Glutamatergic neuron (in vitro differentiated cells): Measurements from ENCODE around the gene DMBX1. TPM values are rescaled to one million over a fixed set of nuclear protein-coding genes. Genes with fewer than 3 reads are reported as not detected.

Source experiments
- DNase-seq: peaks from one replicate; pipeline ENCODE4 v3.0.0; 2022
- H3K27ac Mint-ChIP-seq: one replicate; pipeline ENCODE4 v1.8.0; 2020; ENCODE audit warnings: mild to moderate bottlenecking, mixed read lengths, inconsistent platforms; ENCODE audit not compliant: unreplicated experiment
- H3K27me3 Mint-ChIP-seq: one replicate; pipeline ENCODE4 v1.8.0; 2020; ENCODE audit warnings: mild to moderate bottlenecking, moderate library complexity, mixed read lengths, inconsistent platforms; ENCODE audit not compliant: unreplicated experiment
- H3K36me3 Mint-ChIP-seq: one replicate; pipeline ENCODE4 v1.8.0; 2020; ENCODE audit warnings: mild to moderate bottlenecking, mixed read lengths, inconsistent platforms; ENCODE audit not compliant: unreplicated experiment
- H3K4me1 Mint-ChIP-seq: one replicate; pipeline ENCODE4 v1.8.0; 2020; ENCODE audit warnings: mild to moderate bottlenecking, low read depth, mixed read lengths, inconsistent platforms; ENCODE audit not compliant: unreplicated experiment
- H3K4me3 Mint-ChIP-seq: one replicate; pipeline ENCODE4 v1.8.0; 2020; ENCODE audit warnings: mild to moderate bottlenecking, mixed read lengths, inconsistent platforms; ENCODE audit not compliant: unreplicated experiment
- H3K9me3 Mint-ChIP-seq: one replicate; pipeline ENCODE4 v1.8.0; 2020; ENCODE audit warnings: mild to moderate bottlenecking, moderate library complexity, mixed read lengths, inconsistent platforms; ENCODE audit not compliant: unreplicated experiment
- CTCF ChIP-seq: fragments of 200-600 bp; sonication (generic); IDR thresholded peaks from one replicate; pipeline ENCODE4 v1.5.0; 2021; ENCODE audit not compliant: partially characterized antibody, unreplicated experiment
- total RNA-seq: library from RNA; stranded (reverse); fragmentation: NEBNext Ultra II Directional; extraction: Animal tissue kit (Norgen Biotek cat#: 25700); gene quantifications from one replicate; pipeline ENCODE4 v1.2.1, GENCODE V29; 2021; ENCODE audit not compliant: unreplicated experiment

Gene DMBX1
- total RNA-seq, 1 donor from 2014 or later: not detected

GRCh38 chr1:46497665-46498064 is 8.0 kb downstream of the DMBX1 start:
- H3K4me3 Mint-ChIP-seq: no peak overlapping the region
- no peak overlapping the region for H3K27ac Mint-ChIP-seq

GRCh38 chr1:46501528-46501927 is 11.9 kb downstream of the DMBX1 start:
- H3K4me3 Mint-ChIP-seq: no peak overlapping the region
- H3K36me3 Mint-ChIP-seq: peaks cover 14% of the 10 kb centered on the region
- TF ChIP-seq CTCF: no peak
- H3K27me3 Mint-ChIP-seq: peaks cover 14% of the 10 kb centered on the region
- H3K27ac Mint-ChIP-seq: no peak overlapping the region
- H3K9me3 Mint-ChIP-seq: peaks cover 5% of the 10 kb centered on the region
- no peak for DNase-seq
- H3K4me1 Mint-ChIP-seq: no peaks in the 10 kb centered on the region

More at GRCh38 chr1:46497665-46498064, 8.0 kb downstream of the DMBX1 start:
- DNase-seq: no peak
- peaks cover 4% of the 10 kb centered on the region for H3K9me3 Mint-ChIP-seq
- peaks cover 25% of the 10 kb centered on the region for H3K36me3 Mint-ChIP-seq
- H3K27me3 Mint-ChIP-seq: peaks cover 38% of the 10 kb centered on the region
- no peak for TF ChIP-seq CTCF
- no peaks in the 10 kb centered on the region for H3K4me1 Mint-ChIP-seq

GRCh38 chr1:46503421-46503820 is 13.8 kb downstream of the DMBX1 start:
- Mint-ChIP-seq H3K36me3 (peaks cover 4% of the 10 kb centered on the region), H3K4me3 (no peak overlapping the region), H3K27ac (no peak overlapping the region), H3K4me1 (no peaks in the 10 kb centered on the region), H3K27me3 (peaks cover 12% of the 10 kb centered on the region), H3K9me3 (peaks cover 5% of the 10 kb centered on the region)
- TF ChIP-seq CTCF: no peak
- no peak for DNase-seq

- Mint-ChIP-seq H3K4me3 (no peak overlapping the region), H3K4me1 (no peaks in the 10 kb centered on the region), H3K36me3 (no peaks in the 10 kb centered on the region), H3K27me3 (peaks cover 9% of the 10 kb centered on the region), H3K27ac (no peak overlapping the region), H3K9me3 (peaks cover 3% of the 10 kb centered on the region)
- DNase-seq: no peak
- TF ChIP-seq CTCF: no peak
Observed at GRCh38 chr1:46506470-46507219, 17.0 kb downstream of the DMBX1 start.

GRCh38 chr1:46508757-46509156 is 19.1 kb downstream of the DMBX1 start:
- TF ChIP-seq CTCF: no peak
- DNase-seq: no peak
- peaks cover 5% of the 10 kb centered on the region for H3K27me3 Mint-ChIP-seq
- peaks cover 1% of the 10 kb centered on the region for H3K9me3 Mint-ChIP-seq
- H3K4me3 Mint-ChIP-seq: no peak overlapping the region
- H3K4me1 Mint-ChIP-seq: no peaks in the 10 kb centered on the region
- no peaks in the 10 kb centered on the region for H3K36me3 Mint-ChIP-seq
- no peak overlapping the region for H3K27ac Mint-ChIP-seq
